WTC11 (cell line): Measurements from ENCODE around the gene SOX9. TPM values are rescaled to one million over a fixed set of nuclear protein-coding genes. Genes with fewer than 3 reads are reported as not detected.

Experiments used
- ATAC-seq: fragments of 200-7000 bp; cut with Tn5 transposase; 2 replicates; pipeline ENCODE4 v1.10.0; 2021; ENCODE audit warnings: mild to moderate bottlenecking, moderate library complexity
- CTCF ChIA-PET: fragments of 300-600 bp; sonication (Branson Sonifier 250); formaldehyde crosslinking; loops from one replicate; lab custom pipeline; 2021; ENCODE audit warnings: antibody characterized with exemption; lab: Charles Lee
- POLR2A ChIA-PET: fragments of 350-600 bp; sonication (Branson Sonifier 250); formaldehyde crosslinking; loops from one replicate; lab custom pipeline; 2021; ENCODE audit warnings: antibody characterized with exemption; lab: Charles Lee
- DNase-seq: peaks from one replicate; pipeline ENCODE4 v3.0.0; 2021; ENCODE audit warnings: low spot score
- H3K27ac Mint-ChIP-seq: 2 replicates; pipeline ENCODE4 v1.8.0; 2021; ENCODE audit warnings: mixed read lengths
- H3K27me3 Mint-ChIP-seq: 2 replicates; pipeline ENCODE4 v1.8.0; 2021; ENCODE audit warnings: low read depth, mild to moderate bottlenecking, moderate library complexity, mixed read lengths
- H3K36me3 Mint-ChIP-seq: 2 replicates; pipeline ENCODE4 v1.8.0; 2021; ENCODE audit warnings: mixed read lengths
- H3K4me1 Mint-ChIP-seq: 2 replicates; pipeline ENCODE4 v1.8.0; 2022; ENCODE audit warnings: mixed read lengths
- H3K4me3 Mint-ChIP-seq: 2 replicates; pipeline ENCODE4 v1.8.0; 2021; ENCODE audit warnings: mild to moderate bottlenecking, moderate library complexity, mixed read lengths
- H3K9me3 Mint-ChIP-seq: 2 replicates; pipeline ENCODE4 v1.8.0; 2021; ENCODE audit warnings: mixed read lengths
- ARID4B ChIP-seq: sonication (generic); formaldehyde crosslinking; IDR thresholded peaks from 2 replicates; pipeline ENCODE4 v1.8.0; 2023; ENCODE audit warnings: missing genetic modification reagents, mild to moderate bottlenecking, borderline replicate concordance
- FOXK1 ChIP-seq: sonication (generic); formaldehyde crosslinking; IDR thresholded peaks from 2 replicates; pipeline ENCODE4 v1.8.0; 2022; ENCODE audit warnings: mild to moderate bottlenecking, moderate library complexity, missing genetic modification reagents
- NR3C1 ChIP-seq: sonication (generic); formaldehyde crosslinking; conservative IDR thresholded peaks from 2 replicates; pipeline ENCODE4 v1.8.1; 2023; ENCODE audit warnings: low read depth, mild to moderate bottlenecking, missing genetic modification reagents
- RELA ChIP-seq: sonication (generic); formaldehyde crosslinking; IDR thresholded peaks from 2 replicates; pipeline ENCODE4 v1.8.1; 2022; ENCODE audit warnings: missing genetic modification reagents, mild to moderate bottlenecking, borderline replicate concordance
- SOX15 ChIP-seq: fragments of 250-450 bp; sonication (Bioruptor Pico); IDR thresholded peaks from 2 replicates; pipeline ENCODE4 v1.9.0; 2021; ENCODE audit warnings: mild to moderate bottlenecking
- TP53 ChIP-seq: sonication (generic); formaldehyde crosslinking; IDR thresholded peaks from 2 replicates; pipeline ENCODE4 v1.8.1; 2023; ENCODE audit warnings: mild to moderate bottlenecking, missing genetic modification reagents
- ZBTB21 ChIP-seq: sonication (generic); formaldehyde crosslinking; IDR thresholded peaks from 2 replicates; pipeline ENCODE4 v1.8.1; 2023; ENCODE audit warnings: mild to moderate bottlenecking, missing genetic modification reagents, borderline replicate concordance
- ZNF423 ChIP-seq: fragments of 250-450 bp; sonication (Bioruptor Pico); IDR thresholded peaks from 2 replicates; pipeline ENCODE4 v2.1.2; 2022; ENCODE audit warnings: mild to moderate bottlenecking, moderate library complexity
- ZNF532 ChIP-seq: fragments of 250-450 bp; sonication (Bioruptor Pico); IDR thresholded peaks from 2 replicates; pipeline ENCODE4 v1.9.0; 2021; ENCODE audit warnings: mild to moderate bottlenecking, borderline replicate concordance
- total RNA-seq: library from RNA; stranded (reverse); gene quantifications from 3 replicates; pipeline ENCODE4 v1.2.3, GENCODE V29; 2021
- TF ChIP-seq, protein P1 (sequence below): sonication (generic); formaldehyde crosslinking; IDR thresholded peaks from 2 replicates; pipeline ENCODE4 v1.8.0; 2022; ENCODE audit warnings: mild to moderate bottlenecking, missing genetic modification reagents
- TF ChIP-seq, protein P2 (sequence below): sonication (generic); formaldehyde crosslinking; IDR thresholded peaks from 2 replicates; pipeline ENCODE4 v1.8.0; 2023; ENCODE audit warnings: missing genetic modification reagents

Gene SOX9
- total RNA-seq, 1 experiment from 2014 or later: 8.1 TPM

GRCh38 chr17:72104863-72105234 lies 16.0 kb upstream of the SOX9 start:
- ChIA-PET CTCF (interaction anchor here (0.6 to 1.0 kb wide), 4 partner anchors 12 to 1480 kb away, joined by 3 to 4 read pairs (median 4); no protein-coding TSS in a partner anchor), POLR2A (no interaction called here)
- DNase-seq: no peak
- H3K27me3 Mint-ChIP-seq: peaks cover 4% of the 10 kb centered on the region; the same call in 1 of the 2 replicates
- H3K4me3 Mint-ChIP-seq: no peak overlapping the region
- peaks cover 47% of the 10 kb centered on the region for H3K4me1 Mint-ChIP-seq
- H3K36me3 Mint-ChIP-seq: no peaks in the 10 kb centered on the region
- no peak overlapping the region for H3K27ac Mint-ChIP-seq
- no peaks in the 10 kb centered on the region for H3K9me3 Mint-ChIP-seq
- ATAC-seq: no peak
- TF ChIP-seq FOXK1 (CRISPR knock-in tag) (no peak), RELA (CRISPR knock-in tag) (no peak), ARID4B (no peak), SOX15 (CRISPR knock-in tag) (no peak), TP53 (no peak), NR3C1 (CRISPR knock-in tag) (no peak), ZBTB21 (no peak)
- TF ChIP-seq, protein P1, sequence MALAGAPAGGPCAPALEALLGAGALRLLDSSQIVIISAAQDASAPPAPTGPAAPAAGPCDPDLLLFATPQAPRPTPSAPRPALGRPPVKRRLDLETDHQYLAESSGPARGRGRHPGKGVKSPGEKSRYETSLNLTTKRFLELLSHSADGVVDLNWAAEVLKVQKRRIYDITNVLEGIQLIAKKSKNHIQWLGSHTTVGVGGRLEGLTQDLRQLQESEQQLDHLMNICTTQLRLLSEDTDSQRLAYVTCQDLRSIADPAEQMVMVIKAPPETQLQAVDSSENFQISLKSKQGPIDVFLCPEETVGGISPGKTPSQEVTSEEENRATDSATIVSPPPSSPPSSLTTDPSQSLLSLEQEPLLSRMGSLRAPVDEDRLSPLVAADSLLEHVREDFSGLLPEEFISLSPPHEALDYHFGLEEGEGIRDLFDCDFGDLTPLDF (CRISPR knock-in tag): no peak
- TF ChIP-seq, protein P2, sequence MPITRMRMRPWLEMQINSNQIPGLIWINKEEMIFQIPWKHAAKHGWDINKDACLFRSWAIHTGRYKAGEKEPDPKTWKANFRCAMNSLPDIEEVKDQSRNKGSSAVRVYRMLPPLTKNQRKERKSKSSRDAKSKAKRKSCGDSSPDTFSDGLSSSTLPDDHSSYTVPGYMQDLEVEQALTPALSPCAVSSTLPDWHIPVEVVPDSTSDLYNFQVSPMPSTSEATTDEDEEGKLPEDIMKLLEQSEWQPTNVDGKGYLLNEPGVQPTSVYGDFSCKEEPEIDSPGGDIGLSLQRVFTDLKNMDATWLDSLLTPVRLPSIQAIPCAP (CRISPR knock-in tag): no peak

- Mint-ChIP-seq H3K4me1 (peaks cover 66% of the 10 kb centered on the region), H3K27ac (no peak overlapping the region), H3K27me3 (peaks cover 12% of the 10 kb centered on the region; the same call in 1 of the 2 replicates)
Measured at GRCh38 chr17:72107100-72107499, 13.7 kb upstream of the SOX9 start.

More at GRCh38 chr17:72107100-72107499, 13.7 kb upstream of the SOX9 start:
- Mint-ChIP-seq H3K9me3 (no peaks in the 10 kb centered on the region), H3K36me3 (no peaks in the 10 kb centered on the region), H3K4me3 (no peak overlapping the region)
- TF ChIP-seq ZNF423 (CRISPR knock-in tag) (peak; percentile 55), ZNF532 (no peak)
- DNase-seq: no peak
- POLR2A ChIA-PET: interaction anchor here (0.7 kb wide), 1 partner anchor 14 kb away, joined by 3 read pairs; the partner anchor contains the start of gene SOX9
- peak; percentile 33 for ATAC-seq
- CTCF ChIA-PET: interaction anchor here (0.9 to 1.5 kb wide), 3 partner anchors 14 to 324 kb away, joined by 3 to 4 read pairs (median 3); partner anchors contain the start of gene SOX9
